ENCODE measurements around the gene WNT3A.

DNA sequence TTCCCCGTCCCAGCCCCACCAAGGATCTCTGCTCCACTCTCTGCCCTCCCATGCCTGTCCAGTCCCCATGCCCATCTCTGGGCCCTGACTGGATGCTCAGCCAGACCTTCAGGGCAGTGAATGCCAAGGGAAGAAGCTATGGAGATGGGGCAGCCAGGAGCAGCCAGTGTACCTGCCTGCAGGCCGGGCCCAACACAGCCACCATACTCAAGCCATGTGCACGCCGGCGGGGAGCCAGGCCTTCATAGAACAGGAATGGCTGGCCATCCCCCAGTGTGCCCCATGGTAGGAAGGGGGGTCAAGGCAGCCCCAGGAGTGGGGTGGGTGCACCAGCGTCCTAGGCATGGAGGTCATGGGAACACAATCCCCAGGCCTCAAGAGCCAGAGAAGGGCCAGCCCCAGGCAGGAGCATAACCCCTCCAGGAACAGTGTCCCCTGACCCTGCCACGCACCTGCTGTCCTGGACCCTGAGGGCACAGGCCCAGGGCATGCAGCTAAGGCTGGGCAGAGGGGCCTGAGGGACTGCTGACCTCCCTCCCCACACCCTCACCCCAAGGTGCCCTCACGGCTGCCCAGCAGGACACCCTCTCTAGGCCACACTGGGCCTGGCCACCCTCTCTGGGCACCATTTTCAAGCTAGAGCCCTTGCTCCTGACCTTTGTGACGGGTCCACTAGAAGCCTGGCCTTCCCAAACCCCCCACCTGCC lies 55.4 kb downstream of the WNT3A start:
- TF ChIP-seq CTCF (IDR thresholded peaks at IDR 0.05) (no peak), EP300 (IDR thresholded peaks at IDR 0.05) (no peak)
